Muscle of back (tissue), 11 donors: ENCODE results near the gene POT1. TPM values are rescaled to one million over a fixed set of nuclear protein-coding genes. Genes with fewer than 3 reads are reported as not detected.
A peak's percentile ranks its signal among the peaks of the same experiment; 100 is the strongest.

Experiments used
- DNase-seq, 3 donors: peaks; one replicate each; pipeline versions ENCODE4 v3.0.0 to v3.0.0-alpha.2; 2013
- polyA plus RNA-seq, 10 donors: library from polyadenylated mRNA; unstranded; fragments of 120-200 nt; gene quantifications; one replicate each; pipeline ENCODE4 v1.2.1, GENCODE V29; 2013; ENCODE audit not compliant: insufficient read length in 10 of 10

Gene POT1
- polyA plus RNA-seq, 10 donors: 16.0 to 26.1 (median 21.1) TPM

- no peak for DNase-seq
Measured at GRCh38 chr7:124810605-124811004, 119.0 kb downstream of the POT1 start.

DNA sequence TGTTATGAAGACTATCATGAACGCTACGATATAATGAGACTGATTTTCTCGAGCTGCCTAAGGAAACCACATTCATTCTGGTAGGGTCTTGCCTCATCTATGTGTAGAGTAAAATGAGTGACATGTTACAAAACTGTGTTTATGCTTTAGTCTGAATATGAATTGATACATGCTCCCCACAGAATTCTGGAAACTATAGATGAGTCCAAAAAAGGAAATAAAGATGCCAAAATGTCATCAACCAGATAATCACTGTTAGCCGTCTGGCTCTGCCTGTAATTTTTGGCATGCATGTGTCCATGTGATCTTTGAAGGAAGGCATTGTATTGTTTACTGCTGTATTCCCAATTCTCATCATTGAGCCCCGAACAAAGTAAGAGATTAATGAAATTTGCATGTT, 121.4 kb downstream of the POT1 start:
- DNase-seq: no peak

DNA sequence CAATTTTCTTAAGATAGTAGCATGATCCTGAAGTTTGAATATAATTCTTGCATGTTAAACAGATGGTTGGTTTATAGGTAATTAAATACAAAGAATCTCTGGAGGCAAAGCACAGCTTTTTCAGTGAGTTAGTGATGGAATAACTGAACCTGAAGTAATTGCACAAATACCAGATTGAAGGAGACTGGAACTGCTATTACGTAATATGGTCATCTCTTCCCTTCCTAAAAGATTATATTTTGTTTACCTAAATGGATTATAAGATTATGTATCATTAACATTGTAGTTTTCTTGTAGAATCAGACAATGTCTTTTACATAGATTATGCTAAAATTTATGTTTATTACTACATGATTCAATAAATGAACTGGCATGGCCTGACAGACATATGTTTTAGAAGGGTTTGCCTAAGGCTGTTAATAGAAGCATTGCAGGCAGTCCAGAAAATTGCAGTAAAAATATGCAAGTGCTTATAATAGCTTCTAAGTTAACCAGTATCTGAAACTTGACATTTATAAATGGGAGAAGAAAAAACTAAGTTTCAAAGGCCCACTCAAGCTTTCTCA, 128.2 kb downstream of the POT1 start:
- DNase-seq: no peak

GRCh38 chr7:124800386-124800785, 129.2 kb downstream of the POT1 start:
- no peak for DNase-seq

DNA sequence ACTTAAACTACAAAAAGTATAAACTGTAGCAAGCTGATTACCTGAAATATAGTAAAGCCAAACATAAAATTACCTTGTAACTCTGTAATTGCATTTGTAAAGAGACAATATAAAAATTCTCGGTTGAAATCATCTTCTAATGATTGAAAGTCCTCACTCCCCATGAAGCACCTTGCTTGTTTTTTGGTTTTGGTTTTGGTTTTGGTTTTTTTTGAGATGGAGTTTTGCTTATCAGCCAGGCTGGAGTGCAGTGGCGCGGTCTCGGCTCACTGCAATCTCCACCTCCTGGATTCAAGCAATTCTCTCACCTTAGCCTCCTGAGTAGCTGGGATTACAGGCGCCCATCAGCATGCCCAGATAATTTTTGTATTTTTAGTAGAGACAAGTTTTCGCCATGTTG, 130.2 kb downstream of the POT1 start:
- no peak for DNase-seq

- DNase-seq: no peak
Measured at GRCh38 chr7:124796771-124797170, 132.9 kb downstream of the POT1 start.

DNA sequence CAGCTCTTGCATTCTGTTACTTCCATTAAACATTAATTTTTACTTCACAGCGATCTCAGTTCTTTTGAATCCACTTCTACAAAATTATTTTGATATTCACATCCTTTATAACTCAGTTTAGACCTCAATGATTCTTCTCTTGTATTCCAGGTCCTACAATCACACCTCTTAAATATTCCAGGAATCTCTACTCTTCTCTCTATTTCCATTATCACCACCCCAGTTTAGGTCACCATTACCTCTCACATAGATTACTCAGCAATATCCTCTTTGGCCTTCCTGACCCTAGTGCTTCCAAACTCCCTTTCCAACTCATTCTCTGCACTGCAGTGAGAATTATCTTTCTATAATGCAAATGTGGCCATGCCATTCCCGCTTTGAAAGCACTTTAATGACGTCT, 136.9 kb downstream of the POT1 start:
- no peak for DNase-seq

- no peak for DNase-seq
Measured at GRCh38 chr7:124792002-124792401, 137.6 kb downstream of the POT1 start.

GRCh38 chr7:124791426-124791825, 138.2 kb downstream of the POT1 start:
- DNase-seq: no peak

DNA sequence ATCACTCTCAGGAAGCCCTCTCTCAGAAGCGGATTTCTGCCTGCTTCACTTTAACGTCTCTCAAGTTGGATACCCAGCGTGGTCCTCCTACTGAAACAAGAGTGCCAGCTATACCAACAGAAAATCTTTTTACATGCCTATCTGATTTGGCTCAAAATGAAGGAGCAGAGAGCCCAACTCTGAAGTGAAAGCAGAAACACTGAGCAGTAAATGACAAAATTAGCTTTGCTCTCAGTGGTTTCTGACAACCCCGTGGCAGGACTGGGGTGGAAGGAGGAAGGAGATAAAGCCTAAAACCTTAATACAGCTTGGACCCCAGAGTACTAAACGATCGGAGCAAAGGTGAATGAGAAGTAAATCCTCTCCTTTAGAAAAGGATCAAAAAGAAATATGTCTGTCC, 139.0 kb downstream of the POT1 start:
- no peak for DNase-seq

- no peak for DNase-seq
Measured at GRCh38 chr7:124785994-124786393, 143.6 kb downstream of the POT1 start.

GRCh38 chr7:124784879-124785818, 144.5 kb downstream of the POT1 start:
- peak; percentile 24 to 79 (median 71) for DNase-seq

GRCh38 chr7:124783271-124783670, 146.4 kb downstream of the POT1 start:
- DNase-seq: no peak

GRCh38 chr7:124781907-124782734, 147.5 kb downstream of the POT1 start:
- no peak for DNase-seq

DNA sequence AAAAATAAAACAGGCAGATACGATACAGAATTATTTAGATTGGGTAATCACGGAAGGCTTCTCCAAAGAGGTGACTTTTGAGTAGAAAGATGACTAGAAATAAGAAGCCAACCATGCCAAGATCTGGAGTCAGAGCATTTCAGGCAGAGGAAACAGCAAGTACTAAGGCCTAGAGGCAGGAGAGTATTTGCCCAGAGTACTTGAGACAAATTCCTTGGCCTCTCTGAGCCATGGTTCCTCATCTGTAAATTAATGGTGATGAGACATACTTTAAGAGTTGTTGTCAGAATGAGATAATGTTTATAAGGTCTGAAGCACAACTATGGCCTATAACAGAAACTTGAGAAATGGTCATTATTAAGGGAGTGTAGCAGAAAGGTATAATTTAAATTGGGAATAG, 148.2 kb downstream of the POT1 start:
- no peak for DNase-seq

- DNase-seq: no peak
Measured at GRCh38 chr7:124780608-124781007, 149.0 kb downstream of the POT1 start.

DNA sequence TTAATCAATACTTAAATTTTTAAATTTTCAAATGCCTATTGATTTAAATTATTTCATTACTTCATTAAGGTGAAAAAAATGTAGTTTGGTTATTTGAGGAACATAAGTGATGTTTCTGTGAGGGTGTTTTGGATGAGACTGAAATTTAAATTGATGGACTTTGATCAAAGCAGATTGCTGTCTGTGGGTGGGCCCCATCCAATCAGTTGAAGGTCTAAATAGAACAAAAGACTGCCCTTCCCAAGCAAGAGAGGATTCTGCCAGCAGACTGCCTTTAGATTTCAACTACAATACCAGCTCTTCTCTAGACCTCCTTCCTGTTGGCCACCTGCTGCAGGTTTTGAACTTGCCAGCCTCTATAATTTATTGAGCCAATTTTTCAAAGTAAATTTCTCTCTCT, 149.6 kb downstream of the POT1 start:
- no peak for DNase-seq

GRCh38 chr7:124779620-124780019, 150.0 kb downstream of the POT1 start:
- no peak for DNase-seq

GRCh38 chr7:124779194-124779593, 150.4 kb downstream of the POT1 start:
- DNase-seq: no peak

DNA sequence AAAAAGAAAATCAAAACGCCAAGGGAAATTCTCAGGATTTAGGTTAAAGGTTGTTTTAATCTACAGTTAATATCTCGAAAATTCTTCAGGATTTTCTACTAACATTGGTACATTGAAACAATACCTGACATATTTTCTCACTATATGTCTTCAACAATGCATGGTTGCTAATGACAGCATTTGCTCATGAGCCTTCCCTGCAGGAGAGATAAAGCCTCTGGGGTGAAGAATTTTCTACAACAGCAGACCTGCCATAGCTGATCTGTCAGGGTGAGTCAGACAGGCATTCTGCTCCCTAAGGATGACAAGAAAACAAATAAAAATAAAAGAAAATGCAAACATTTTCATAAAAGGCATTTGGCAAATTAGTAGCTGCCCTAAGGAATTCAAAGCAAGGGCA, 152.4 kb downstream of the POT1 start:
- DNase-seq: no peak

DNA sequence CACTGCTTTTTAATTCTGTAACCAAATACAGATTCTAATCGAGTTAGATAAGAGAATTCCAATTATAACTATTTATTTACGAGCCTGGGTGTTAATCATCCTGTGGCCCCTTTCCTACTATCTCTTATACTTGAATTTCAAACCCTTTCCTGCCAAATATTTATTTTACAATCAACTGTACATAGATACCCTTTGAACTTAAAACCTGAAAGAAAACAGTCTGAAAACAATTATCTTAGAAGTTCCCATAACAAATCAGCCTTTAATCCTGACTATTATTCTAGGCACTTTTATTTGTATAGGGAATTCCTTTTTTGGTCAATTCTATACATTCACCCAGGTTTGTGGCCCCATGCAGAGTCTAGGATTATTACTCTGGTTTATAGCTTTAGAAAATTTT, 153.5 kb downstream of the POT1 start:
- no peak for DNase-seq

DNA sequence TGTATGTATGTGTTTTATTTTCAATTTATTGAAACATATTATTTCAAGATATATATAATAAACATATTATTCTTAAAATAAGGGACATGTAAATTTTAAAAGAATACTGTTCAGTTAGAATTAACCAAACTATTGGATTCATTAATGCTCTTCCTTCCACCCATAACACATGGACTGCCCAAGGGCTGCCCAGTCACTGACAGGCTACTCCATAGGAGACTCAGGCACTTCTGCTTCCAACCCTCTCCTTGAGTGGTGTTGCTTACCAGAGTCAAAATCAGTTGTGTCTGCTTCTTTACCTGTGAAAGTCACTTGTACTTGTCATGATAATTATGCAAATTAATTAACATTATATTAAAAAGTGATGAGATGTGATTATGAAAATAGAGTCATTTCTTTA, 154.2 kb downstream of the POT1 start:
- DNase-seq: no peak

- no peak for DNase-seq
Measured at GRCh38 chr7:124773938-124774337, 155.7 kb downstream of the POT1 start.
